B cell (primary cell): ENCODE measurements around the gene MORC1. TPM values are rescaled to one million over a fixed set of nuclear protein-coding genes. Genes with fewer than 3 reads are reported as not detected.

ENCODE experiments used
- ATAC-seq: fragments of 200-7000 bp; cut with Tn5 transposase; one replicate; pipeline ENCODE4 v1.10.0; 2021; ENCODE audit warnings: low read depth, mild to moderate bottlenecking, moderate number of reproducible peaks, moderate library complexity
- CTCF ChIA-PET: fragments of 350-600 bp; sonication (Branson Sonifier 250); formaldehyde crosslinking; loops from one replicate; lab custom pipeline; 2021; ENCODE audit warnings: antibody characterized with exemption, inconsistent platforms; lab: Charles Lee
- POLR2A ChIA-PET: fragments of 350-600 bp; sonication (Branson Sonifier 250); formaldehyde crosslinking; loops from one replicate; lab custom pipeline; 2021; ENCODE audit warnings: antibody characterized with exemption; lab: Charles Lee
- DNase-seq: peaks from one replicate; pipeline ENCODE4 v3.0.0; 2013
- H2AFZ ChIP-seq: 2 replicates; pipeline ENCODE4 v1.6.1; 2012; ENCODE audit warnings: mild to moderate bottlenecking, low read depth, low read length; ENCODE audit not compliant: insufficient read depth, poor library complexity, severe bottlenecking
- H3K27ac ChIP-seq, 2 donors: 1 replicate in 1 of 2; 2 replicates in 1 of 2; pipeline ENCODE4 v1.5.1; 2012 to 2013; ENCODE audit warnings: low read length in 2 of 2, mild to moderate bottlenecking in 2 of 2, moderate library complexity in 1 of 2
- H3K27me3 ChIP-seq, 4 experiments: fragments of 200-600 bp in 1 of 4; sonication (generic) in 1 of 4; replicated peaks in 1 of 4; 1 replicate in 2 of 4; 2 replicates in 2 of 4; pipeline versions ENCODE4 v1.6.1 to v1.7.0; 2013 to 2016; ENCODE audit warnings: low read length in 3 of 4, mild to moderate bottlenecking in 2 of 4, mixed read lengths in 1 of 4, moderate library complexity in 1 of 4; ENCODE audit not compliant: insufficient read depth in 4 of 4, control insufficient read depth in 3 of 4; ENCODE audit errors: control extremely low read depth in 1 of 4
- H3K36me3 ChIP-seq, 2 experiments: replicated peaks in 1 of 2; 1 replicate in 1 of 2; 2 replicates in 1 of 2; pipeline versions ENCODE4 v1.6.1 to v1.7.1; 2013; ENCODE audit warnings: low read length in 1 of 2; ENCODE audit not compliant: insufficient read depth in 2 of 2, control insufficient read depth in 1 of 2; ENCODE audit errors: control extremely low read depth in 1 of 2, extremely low read depth in 1 of 2
- H3K4me1 ChIP-seq, 2 donors: fragments of 200-600 bp in 1 of 2; sonication (generic) in 1 of 2; 1 replicate in 1 of 2; 2 replicates in 1 of 2; pipeline versions ENCODE4 v1.5.1 to v1.6.1; 2013 to 2017; ENCODE audit warnings: low read length in 2 of 2; ENCODE audit not compliant: control insufficient read depth in 2 of 2, insufficient read depth in 2 of 2
- H3K4me2 ChIP-seq: replicated peaks from 2 replicates; pipeline ENCODE3; 2012; ENCODE audit warnings: mild to moderate bottlenecking, low read depth, low read length; ENCODE audit not compliant: poor library complexity, severe bottlenecking
- H3K4me3 ChIP-seq, 5 experiments: fragments of 200-600 bp in 1 of 5; sonication (generic) in 1 of 5; 1 replicate in 3 of 5; 2 replicates in 2 of 5; pipeline versions ENCODE4 v1.5.1 to v1.7.0; 2011 to 2016; ENCODE audit warnings: low read length in 4 of 5, mild to moderate bottlenecking in 4 of 5, low read depth in 2 of 5, control low read depth in 1 of 5, moderate library complexity in 1 of 5; ENCODE audit not compliant: insufficient read depth in 1 of 5; ENCODE audit errors: control extremely low read depth in 1 of 5, extremely low read depth in 1 of 5
- H3K79me2 ChIP-seq: fragments of 200-600 bp; sonication (generic); one replicate; pipeline ENCODE4 v1.6.0; 2016; ENCODE audit warnings: low read length; ENCODE audit not compliant: control insufficient read depth, insufficient read depth
- H3K9ac ChIP-seq: fragments of 200-600 bp; sonication (generic); 2 replicates; pipeline ENCODE4 v1.6.1; 2017; ENCODE audit warnings: mild to moderate bottlenecking, low read length, moderate library complexity
- H3K9me3 ChIP-seq, 3 donors: one replicate each; pipeline versions ENCODE4 v1.6.1 to v1.7.1; 2013; ENCODE audit warnings: low read length in 2 of 3; ENCODE audit not compliant: control insufficient read depth in 2 of 3, insufficient read depth in 1 of 3; ENCODE audit errors: control extremely low read depth in 1 of 3
- H4K20me1 ChIP-seq: 2 replicates; pipeline ENCODE4 v1.6.0; 2012; ENCODE audit warnings: mild to moderate bottlenecking, low read length; ENCODE audit not compliant: insufficient read depth, control insufficient read depth, poor library complexity, severe bottlenecking
- H3K27ac Mint-ChIP-seq: one replicate; pipeline ENCODE4 v1.8.0; 2021; ENCODE audit warnings: mixed read lengths
- H3K27me3 Mint-ChIP-seq: one replicate; pipeline ENCODE4 v1.8.0; 2021; ENCODE audit warnings: mixed read lengths
- H3K4me1 Mint-ChIP-seq: one replicate; pipeline ENCODE4 v1.8.0; 2021; ENCODE audit warnings: mixed read lengths
- H3K4me3 Mint-ChIP-seq: one replicate; pipeline ENCODE4 v1.8.0; 2021; ENCODE audit warnings: mixed read lengths
- H3K9me3 Mint-ChIP-seq: one replicate; pipeline ENCODE4 v1.8.0; 2022; ENCODE audit warnings: mixed read lengths; ENCODE audit not compliant: insufficient read depth
- CTCF ChIP-seq: fragments of 200-600 bp; IDR thresholded peaks from one replicate; pipeline ENCODE4 v1.8.0; 2022; ENCODE audit warnings: antibody characterized with exemption, mild to moderate bottlenecking
- EZH2 ChIP-seq: IDR thresholded peaks from 2 replicates; pipeline ENCODE4 v1.6.1; 2012; ENCODE audit warnings: borderline replicate concordance, low read depth, mild to moderate bottlenecking, moderate library complexity, low read length; ENCODE audit not compliant: insufficient read depth, poor library complexity, severe bottlenecking
- WGBS: methylation state at CpG from one replicate; pipeline ENCODE4 v1.1.5; 2013; ENCODE audit warnings: missing lambda C conversion rate; ENCODE audit not compliant: insufficient coverage; 5-methylcytosine and 5-hydroxymethylcytosine counted together
- intact Hi-C: fragments of 100-400 bp; cut with micrococcal nuclease; formaldehyde crosslinking; loops from one replicate; pipeline ENCODE4 v1.10.0; 2022
- polyA plus RNA-seq: library from polyadenylated mRNA; depleted of rRNA; stranded (reverse); fragments of >200 nt; gene quantifications from 2 replicates; pipeline ENCODE4 v1.2.3, GENCODE V29; 2012
- total RNA-seq, 2 donors: library from RNA; stranded (reverse); fragments of 120-200 nt in 1 of 2; gene quantifications; 1 replicate in 1 of 2; 2 replicates in 1 of 2; pipeline versions ENCODE4 v1.2.3 to v1.2.4, GENCODE V29; 2013 to 2022

The MORC1 gene
- total and polyA plus RNA-seq, 2 donors (not counting 1 experiment from before 2014, with no cell fraction given): not detected

GRCh38 chr3:109132801-109133473 is 15.0 kb upstream of the MORC1 start:
- H3K9me3 Mint-ChIP-seq: peaks cover 3% of the 10 kb centered on the region
- H3K4me3 Mint-ChIP-seq: no peak overlapping the region
- Histone ChIP-seq H2AFZ (no peak overlapping the region), H3K4me3 (no peak overlapping the region), H4K20me1 (no peaks in the 10 kb centered on the region), H3K4me1 (no peaks in the 10 kb centered on the region), H3K4me2 (no peak overlapping the region), H3K36me3 (no peaks in the 10 kb centered on the region), H3K79me2 (no peaks in the 10 kb centered on the region), H3K27me3 (no peaks in the 10 kb centered on the region), H3K27ac (no peak overlapping the region), H3K9ac (no peak overlapping the region), H3K9me3 (no peaks in the 10 kb centered on the region)
- no peaks in the 10 kb centered on the region for H3K4me1 Mint-ChIP-seq
- ChIA-PET POLR2A (interaction anchor here (0.6 kb wide), 1 partner anchor 1519 kb away, joined by 5 read pairs; no protein-coding TSS in a partner anchor), CTCF (no interaction called here)
- WGBS: no CpG with 5 or more reads among the region's 5 CpGs
- intact Hi-C loops: no loop called here
- H3K27me3 Mint-ChIP-seq: no peaks in the 10 kb centered on the region
- DNase-seq (no peak), ATAC-seq (no peak)
- no peak overlapping the region for H3K27ac Mint-ChIP-seq
- TF ChIP-seq CTCF (no peak), EZH2 (no peak)

- Histone ChIP-seq H3K27me3 (no peaks in the 10 kb centered on the region), H3K4me2 (no peak overlapping the region), H3K9ac (no peak overlapping the region), H4K20me1 (no peaks in the 10 kb centered on the region), H3K27ac (no peak overlapping the region), H3K9me3 (no peaks in the 10 kb centered on the region), H3K36me3 (no peaks in the 10 kb centered on the region), H2AFZ (no peak overlapping the region), H3K4me3 (no peak overlapping the region), H3K79me2 (no peaks in the 10 kb centered on the region), H3K4me1 (no peaks in the 10 kb centered on the region)
- DNase-seq: no peak
- Mint-ChIP-seq H3K9me3 (peaks cover 3% of the 10 kb centered on the region), H3K27me3 (no peaks in the 10 kb centered on the region), H3K4me3 (no peak overlapping the region), H3K4me1 (no peaks in the 10 kb centered on the region), H3K27ac (no peak overlapping the region)
- no peak for ATAC-seq
- intact Hi-C loops: no loop called here
- POLR2A ChIA-PET: no interaction called here
- no peak for TF ChIP-seq EZH2
- no peak for TF ChIP-seq CTCF
- CTCF ChIA-PET: no interaction called here
- 0% methylated on average over 1 of the region's 4 CpGs for WGBS
Observed at GRCh38 chr3:109131276-109131675, 13.3 kb upstream of the MORC1 start.
